Breast epithelium (tissue), 4 donors: ENCODE results near the gene HDAC9. TPM values are rescaled to one million over a fixed set of nuclear protein-coding genes. Genes with fewer than 3 reads are reported as not detected.

Source experiments
- DNase-seq, 2 donors: peaks; one replicate each; pipeline ENCODE4 v3.0.0-alpha.2; 2019; ENCODE audit warnings: low spot score in 2 of 2
- H3K27ac ChIP-seq, 2 donors: fragments of 200-600 bp; sonication (generic) in 1 of 2; one replicate each; pipeline ENCODE4 v1.5.1; 2016 to 2019; ENCODE audit warnings: mild to moderate bottlenecking in 1 of 2
- H3K27me3 ChIP-seq, 2 donors: fragments of 200-600 bp; sonication (generic) in 1 of 2; one replicate each; pipeline versions ENCODE4 v1.5.1 to v1.6.0; 2017 to 2019; ENCODE audit warnings: control low read depth in 1 of 2, mild to moderate bottlenecking in 1 of 2
- H3K36me3 ChIP-seq: fragments of 200-600 bp; one replicate; pipeline ENCODE4 v1.5.1; 2019
- H3K4me1 ChIP-seq, 2 donors: fragments of 200-600 bp; sonication (generic); one replicate each; pipeline ENCODE4 v1.5.1; 2016 to 2019; ENCODE audit warnings: control low read depth in 1 of 2
- H3K4me3 ChIP-seq, 3 donors: fragments of 200-600 bp; sonication (generic); 1 replicate in 2 of 3; 2 replicates in 1 of 3; pipeline ENCODE4 v1.5.1; 2016 to 2019; ENCODE audit warnings: mild to moderate bottlenecking in 3 of 3, moderate library complexity in 2 of 3
- H3K9me3 ChIP-seq, 2 donors: fragments of 200-600 bp; sonication (generic) in 1 of 2; one replicate each; pipeline ENCODE4 v1.5.1; 2016 to 2019; ENCODE audit warnings: control low read depth in 1 of 2
- CTCF ChIP-seq, 3 donors: fragments of 450-650 bp; IDR thresholded peaks; one replicate each; pipeline ENCODE4 v1.5.1; 2016 to 2017; ENCODE audit warnings: antibody characterized with exemption in 3 of 3, mild to moderate bottlenecking in 3 of 3, moderate library complexity in 3 of 3
- POLR2A ChIP-seq: fragments of 450-650 bp; IDR thresholded peaks from one replicate; pipeline ENCODE4 v1.6.1; 2016; ENCODE audit warnings: antibody characterized with exemption, mild to moderate bottlenecking, moderate library complexity
- POLR2AphosphoS5 ChIP-seq, 3 donors: sonication (generic); formaldehyde crosslinking; IDR thresholded peaks; one replicate each; pipeline ENCODE4 v1.6.1; 2017; ENCODE audit warnings: antibody characterized with exemption in 3 of 3
- intact Hi-C: fragments of 100-400 bp; cut with DNase I; formaldehyde crosslinking; loops from one replicate; pipeline ENCODE4 v1.15.1; 2023; ENCODE audit warnings: low total_unique reads
- total RNA-seq, 3 donors: library from RNA; depleted of rRNA; stranded (reverse); fragments of >200 nt; gene quantifications; one replicate each; pipeline ENCODE4 v1.1.0, GENCODE V29; 2016

The HDAC9 gene
- total RNA-seq, 3 donors from 2014 or later: 7.2 to 27.5 (median 7.3) TPM

DNA sequence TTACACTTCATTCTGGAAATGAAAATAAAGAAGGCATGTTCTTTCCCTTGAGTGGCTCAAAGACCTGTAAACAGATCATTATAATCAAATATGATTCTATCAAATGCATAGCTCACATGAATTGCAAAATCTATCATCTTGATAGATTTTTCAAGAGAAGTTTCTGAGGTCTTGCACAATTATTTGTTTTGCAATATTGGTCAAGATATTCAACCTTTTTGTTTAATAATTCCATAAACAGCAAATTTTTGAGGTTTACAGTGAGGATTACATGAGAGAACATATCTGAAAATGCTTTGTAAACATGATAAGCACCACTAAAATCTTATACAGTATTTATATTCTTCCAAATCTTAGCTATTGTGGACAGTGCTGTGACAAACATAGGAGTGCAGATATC is 160.8 kb downstream of the HDAC9 start:
- intact Hi-C loops: no loop called here
- no peaks in the 10 kb centered on the region for H3K27me3 ChIP-seq
- no peaks in the 10 kb centered on the region for H3K4me1 ChIP-seq

DNA sequence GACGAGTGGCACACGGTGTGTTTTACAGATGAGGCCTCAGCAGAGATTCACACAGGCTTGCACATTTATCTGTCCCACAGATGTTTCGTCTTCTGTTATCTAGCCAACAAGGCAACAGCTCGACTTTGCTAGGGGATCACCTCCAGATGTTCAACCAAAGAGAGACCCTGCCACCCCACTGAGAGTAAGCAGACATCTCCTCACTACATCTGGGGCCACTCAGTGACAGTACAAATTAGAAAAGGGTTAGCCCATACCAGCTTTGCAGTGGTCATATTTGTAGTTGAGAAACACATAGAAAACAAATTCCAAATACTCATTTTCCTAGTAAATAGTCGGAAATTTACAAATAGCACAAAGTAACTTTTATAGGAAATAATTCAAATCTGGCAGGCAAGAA is 164.2 kb downstream of the HDAC9 start:
- intact Hi-C loops: no loop called here

More for the DNA sequence above, 160.8 kb downstream of the HDAC9 start:
- H3K9me3 ChIP-seq: no peaks in the 10 kb centered on the region
- no peak overlapping the region for H3K4me3 ChIP-seq
- H3K36me3 ChIP-seq: no peaks in the 10 kb centered on the region
- no peak for TF ChIP-seq POLR2A
- no peak for DNase-seq
- no peak overlapping the region for H3K27ac ChIP-seq

DNA sequence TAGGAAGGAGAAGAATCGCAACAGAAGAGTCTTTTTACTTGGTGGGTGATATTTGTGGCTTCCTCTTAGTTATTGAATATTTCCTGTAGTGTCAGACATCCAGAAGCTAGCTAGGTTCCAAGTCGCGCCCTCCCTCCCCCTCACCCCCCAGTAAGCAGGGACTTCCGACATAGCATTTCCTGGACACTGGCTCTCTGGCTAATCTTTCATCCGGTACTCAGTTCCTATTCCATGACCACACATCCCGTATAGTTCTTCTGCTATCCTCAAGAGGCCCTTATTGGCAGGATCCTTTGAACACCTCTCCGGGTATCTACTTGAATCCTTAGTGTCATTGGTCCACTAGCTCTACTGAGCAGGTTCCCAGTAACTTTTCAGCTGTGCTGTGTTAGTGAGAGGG is 167.8 kb downstream of the HDAC9 start:
- TF ChIP-seq POLR2AphosphoS5 (IDR thresholded peaks at IDR 0.05) (no peak), CTCF (IDR thresholded peaks at IDR 0.05) (no peak), POLR2A (no peak)
- intact Hi-C loops: no loop called here
- DNase-seq: no peak
- Histone ChIP-seq H3K27ac (no peak overlapping the region), H3K4me3 (no peak overlapping the region), H3K36me3 (no peaks in the 10 kb centered on the region), H3K9me3 (no peaks in the 10 kb centered on the region), H3K4me1 (no peaks in the 10 kb centered on the region), H3K27me3 (no peaks in the 10 kb centered on the region)

More for the DNA sequence above, 164.2 kb downstream of the HDAC9 start:
- TF ChIP-seq CTCF (IDR thresholded peaks at IDR 0.05): no peak
- no peak for TF ChIP-seq POLR2AphosphoS5 (IDR thresholded peaks at IDR 0.05)
- TF ChIP-seq POLR2A: no peak
- DNase-seq: no peak
- Histone ChIP-seq H3K4me3 (no peak overlapping the region), H3K9me3 (no peaks in the 10 kb centered on the region), H3K27ac (peak overlapping the region in 1 of 2 donors; percentile 52), H3K36me3 (no peaks in the 10 kb centered on the region), H3K4me1 (no peaks in the 10 kb centered on the region), H3K27me3 (no peaks in the 10 kb centered on the region)

GRCh38 chr7:18666107-18666728 is 170.7 kb downstream of the HDAC9 start:
- intact Hi-C loops: loop anchor here (5.0 kb wide), 1 partner anchor 144 kb away; no protein-coding TSS in a partner anchor
- TF ChIP-seq CTCF (IDR thresholded peaks at IDR 0.05): peak; percentile 44 to 53 (median 51)
- TF ChIP-seq POLR2A: no peak
- peak; percentile 34 to 64 for DNase-seq

GRCh38 chr7:18667466-18667865 is 171.9 kb downstream of the HDAC9 start:
- no peaks in the 10 kb centered on the region for H3K27me3 ChIP-seq
- no peaks in the 10 kb centered on the region for H3K36me3 ChIP-seq
- H3K4me3 ChIP-seq: no peak overlapping the region
- H3K27ac ChIP-seq: no peak overlapping the region
- H3K9me3 ChIP-seq: no peaks in the 10 kb centered on the region
- TF ChIP-seq POLR2A: no peak
- TF ChIP-seq POLR2AphosphoS5 (IDR thresholded peaks at IDR 0.05): no peak
- TF ChIP-seq CTCF (IDR thresholded peaks at IDR 0.05): no peak
- no peak for DNase-seq
- H3K4me1 ChIP-seq: no peaks in the 10 kb centered on the region
- intact Hi-C loops: loop anchor here (5.0 kb wide), 1 partner anchor 145 kb away; no protein-coding TSS in a partner anchor

More at GRCh38 chr7:18666107-18666728, 170.7 kb downstream of the HDAC9 start:
- Histone ChIP-seq H3K4me1 (no peaks in the 10 kb centered on the region), H3K27me3 (no peaks in the 10 kb centered on the region), H3K9me3 (no peaks in the 10 kb centered on the region), H3K4me3 (no peak overlapping the region), H3K36me3 (no peaks in the 10 kb centered on the region), H3K27ac (no peak overlapping the region)
